GM19324 (cell line): ENCODE data around the gene RPS10.

Experiments
- ATAC-seq: cut with Tn5 transposase; IDR thresholded peaks from one replicate; pipeline ENCODE4 v1.9.1; 2021; ENCODE audit warnings: mild to moderate bottlenecking, moderate library complexity; ENCODE audit not compliant: unreplicated experiment, low FRiP score

The RPS10 gene

GRCh38 chr6:34425498-34426410 is at the start of gene RPS10:
RPS10 (minus strand) TSS chr6:34426069; CDS start chr6:34425221, 848 bp downstream.
- peak; percentile 83 for ATAC-seq

DNA sequence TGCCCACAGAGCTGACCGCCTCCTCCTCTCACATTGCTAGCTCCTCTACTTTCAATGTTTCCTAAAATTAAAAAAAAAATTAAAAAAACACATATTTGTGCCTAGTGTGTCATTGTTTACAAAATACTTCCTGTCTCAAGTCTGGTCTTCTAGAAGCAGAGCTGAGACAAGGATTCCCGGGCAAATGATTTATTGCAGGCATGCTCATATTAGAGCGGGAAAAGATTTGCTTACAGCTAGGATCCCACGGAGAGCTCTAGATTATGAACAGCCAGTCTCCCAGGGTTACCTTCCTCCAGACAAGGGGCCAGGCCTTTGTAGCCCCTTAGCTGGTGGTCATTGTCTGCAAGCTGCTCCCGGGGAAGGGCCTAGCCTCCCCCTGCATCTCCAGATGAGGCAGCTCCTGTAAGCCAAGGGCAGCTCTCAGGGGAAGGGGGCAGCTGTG is 49.4 kb upstream of the RPS10 start:
- ATAC-seq: no peak

DNA sequence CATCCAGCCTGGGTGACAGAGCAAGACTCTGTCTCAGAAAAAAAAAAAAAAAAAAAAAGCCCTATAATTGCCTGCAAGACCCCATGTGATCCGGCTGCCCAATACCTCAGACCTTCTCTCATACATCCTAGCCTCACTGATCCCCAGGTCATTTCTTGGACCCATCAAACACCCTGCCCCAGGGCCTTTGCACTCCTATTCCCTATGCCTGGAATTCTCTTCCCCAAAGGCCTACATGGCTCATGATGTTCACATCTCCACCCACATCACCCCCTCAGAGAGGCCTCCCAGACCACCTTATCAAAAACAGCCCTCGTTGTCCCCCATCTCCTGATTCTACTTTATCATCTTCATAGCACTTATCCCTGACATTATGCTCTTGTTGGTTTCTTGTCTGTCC is 48.9 kb upstream of the RPS10 start:
- no peak for ATAC-seq

DNA sequence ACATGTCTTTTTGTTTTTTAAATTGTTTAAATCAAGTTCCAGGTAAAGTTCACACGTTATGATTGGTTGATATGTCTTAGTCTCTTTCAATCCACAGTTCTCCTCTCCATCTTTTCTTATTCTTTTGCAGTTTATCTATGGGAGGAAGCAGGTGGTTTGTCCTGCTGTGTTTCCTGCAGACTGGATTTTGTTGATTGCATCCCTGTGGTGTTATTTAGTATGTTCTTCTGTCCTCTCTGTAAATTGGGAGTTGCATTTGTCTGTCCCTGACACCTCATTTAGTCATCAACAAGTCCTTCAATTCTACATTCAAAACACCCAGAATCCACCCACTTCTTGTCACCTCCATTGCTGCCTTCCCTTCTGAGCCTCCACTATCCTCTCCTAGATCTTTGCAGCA is 48.1 kb upstream of the RPS10 start:
- no peak for ATAC-seq

DNA sequence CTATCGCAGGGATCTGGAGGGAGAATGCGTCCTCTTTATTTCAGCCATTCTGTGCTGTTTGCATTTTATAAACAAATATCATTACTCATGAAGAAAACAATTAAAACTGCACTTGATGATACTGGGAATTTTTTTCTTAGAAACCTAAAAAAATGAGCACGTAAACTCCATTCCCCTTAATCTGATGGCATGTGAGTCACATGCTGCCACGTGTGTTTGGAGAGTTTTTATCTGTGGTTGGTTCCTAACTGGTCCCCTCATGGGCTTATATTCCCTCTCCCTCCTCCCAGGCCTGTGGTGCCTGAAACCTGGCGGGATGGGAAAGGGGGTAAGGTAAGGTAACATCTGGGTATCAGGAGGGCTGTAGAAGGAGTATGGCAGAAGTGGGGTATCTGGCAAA is 46.6 kb upstream of the RPS10 start:
- ATAC-seq: no peak

DNA sequence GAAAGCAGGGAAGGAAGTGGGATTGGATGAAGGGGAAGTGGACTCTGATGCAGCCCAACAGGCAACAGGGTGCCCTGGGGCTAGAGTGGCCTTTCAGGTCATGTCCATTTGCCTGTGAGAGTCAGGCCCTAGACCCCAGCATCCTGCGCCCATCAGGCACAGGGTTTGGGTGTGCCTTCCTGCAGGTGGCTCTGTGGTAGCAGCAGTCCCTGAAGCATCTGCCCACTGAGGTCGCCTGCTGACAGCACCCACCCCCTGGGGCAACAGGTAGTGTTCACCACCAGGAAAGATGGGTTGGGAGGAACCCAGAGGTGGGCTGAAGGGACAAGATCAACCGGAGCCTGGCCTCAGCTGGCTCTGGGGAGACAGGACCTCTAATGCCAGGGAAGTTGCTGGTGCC is 43.6 kb upstream of the RPS10 start:
- ATAC-seq: no peak

- no peak for ATAC-seq
These were observed 42.6 kb upstream of the RPS10 start for GRCh38 chr6:34468378-34468892.

GRCh38 chr6:34466242-34467185 is 40.6 kb upstream of the RPS10 start:
- no peak for ATAC-seq

- ATAC-seq: no peak
These were observed 39.8 kb upstream of the RPS10 start, which contains the start of gene PACSIN1 for GRCh38 chr6:34465531-34466241. PACSIN1 (plus strand) TSS chr6:34466076; CDS start chr6:34526306, 60,230 bp downstream.

DNA sequence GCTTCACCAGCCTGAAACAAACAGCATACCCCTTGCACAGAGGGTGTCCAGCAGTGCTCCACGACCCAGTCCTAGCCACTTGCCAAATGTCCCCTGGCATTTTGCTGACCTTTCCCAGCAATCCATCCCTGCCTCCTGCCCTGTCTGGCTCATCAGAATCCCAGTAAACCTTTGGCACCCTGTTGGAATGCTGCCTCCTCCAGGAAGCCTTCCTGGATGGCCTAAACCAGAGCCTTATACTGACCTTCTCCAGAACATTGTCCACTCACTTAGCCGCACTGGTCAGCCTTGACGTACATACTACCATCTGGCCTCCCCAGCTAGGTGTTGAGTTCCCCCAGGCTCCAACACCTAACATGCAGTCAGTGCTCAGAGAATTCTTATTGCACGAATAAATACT is 38.0 kb upstream of the RPS10 start:
- ATAC-seq: no peak

- no peak for ATAC-seq
These were observed 37.4 kb upstream of the RPS10 start for GRCh38 chr6:34463299-34463698.

DNA sequence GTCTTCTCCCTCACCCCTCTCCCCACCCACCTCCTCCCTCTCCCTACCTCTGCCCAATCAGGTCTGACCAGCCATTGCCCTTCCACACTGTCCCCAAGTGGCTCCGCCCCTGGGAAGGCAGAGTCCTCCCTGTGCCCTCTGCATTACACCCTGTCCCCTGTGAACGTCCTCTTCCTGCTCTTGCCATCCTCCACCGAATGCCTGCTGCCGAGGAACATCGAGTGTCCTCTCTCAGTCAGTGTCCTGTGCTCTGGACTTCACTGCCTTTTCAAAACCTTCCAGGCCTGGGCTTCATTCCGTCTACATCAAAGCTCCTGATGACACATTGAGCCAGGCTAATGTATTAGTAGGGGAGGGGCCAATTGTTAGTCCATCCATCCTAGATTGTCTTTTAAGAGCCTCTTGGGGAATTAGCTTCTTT is 36.7 kb upstream of the RPS10 start:
- no peak for ATAC-seq

DNA sequence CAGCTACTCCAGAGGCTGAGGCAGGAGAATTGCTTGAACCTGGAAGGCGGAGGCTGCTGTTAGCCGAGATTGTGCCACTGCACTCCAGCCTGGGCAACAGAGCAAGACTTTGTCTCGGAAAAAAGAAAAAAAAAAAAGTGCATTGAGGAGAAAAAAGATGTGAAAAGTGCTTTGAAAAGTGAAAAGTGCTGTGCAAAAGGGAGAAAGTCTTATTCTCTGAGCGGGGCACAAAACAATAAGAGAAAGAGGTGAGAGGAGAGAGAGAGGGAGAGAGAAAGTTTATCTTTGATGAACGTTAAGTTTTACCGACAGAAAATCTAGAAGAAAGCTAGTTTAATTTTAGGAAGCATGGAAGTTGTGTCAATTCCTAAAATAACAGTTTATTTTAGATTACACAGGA is 36.1 kb upstream of the RPS10 start:
- no peak for ATAC-seq

- no peak for ATAC-seq
These were observed 35.1 kb upstream of the RPS10 start for GRCh38 chr6:34460796-34461507.

DNA sequence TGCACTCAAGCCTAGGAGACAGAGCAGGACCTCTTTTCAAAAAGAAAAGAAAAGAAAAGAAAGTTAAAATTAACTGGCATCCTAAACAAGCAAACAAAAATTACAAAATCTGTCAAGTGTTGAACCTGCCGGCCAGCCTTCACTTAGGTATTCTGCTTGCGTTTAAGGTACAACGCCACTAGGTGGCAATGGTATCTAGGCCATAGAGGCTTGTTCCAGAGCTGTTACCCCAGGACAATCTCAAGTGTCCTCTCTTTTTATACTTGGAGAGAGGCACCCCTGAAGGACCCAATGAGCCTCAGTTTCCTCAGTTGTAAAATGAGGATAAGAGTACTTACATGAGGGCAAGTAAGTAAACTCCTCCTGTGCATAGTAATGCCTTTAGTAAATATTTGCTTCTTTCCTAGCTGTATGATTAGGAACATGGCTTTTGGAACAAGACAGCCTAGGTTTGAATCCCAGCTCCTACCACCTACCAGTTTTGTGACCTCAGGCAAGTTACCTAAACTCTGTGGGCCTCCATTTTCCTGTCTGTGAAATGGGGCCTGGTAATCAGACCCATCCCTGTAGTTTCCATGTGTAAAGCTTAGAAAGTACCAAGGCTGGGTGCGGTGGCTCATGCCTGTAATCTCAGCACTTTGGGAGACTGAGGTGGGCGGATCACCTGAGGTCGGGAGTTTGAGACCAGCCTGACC is 34.2 kb upstream of the RPS10 start:
- ATAC-seq: no peak

- no peak for ATAC-seq
These were observed 32.2 kb upstream of the RPS10 start for GRCh38 chr6:34457742-34458735.

GRCh38 chr6:34457382-34457741 is 31.5 kb upstream of the RPS10 start:
- ATAC-seq: no peak

DNA sequence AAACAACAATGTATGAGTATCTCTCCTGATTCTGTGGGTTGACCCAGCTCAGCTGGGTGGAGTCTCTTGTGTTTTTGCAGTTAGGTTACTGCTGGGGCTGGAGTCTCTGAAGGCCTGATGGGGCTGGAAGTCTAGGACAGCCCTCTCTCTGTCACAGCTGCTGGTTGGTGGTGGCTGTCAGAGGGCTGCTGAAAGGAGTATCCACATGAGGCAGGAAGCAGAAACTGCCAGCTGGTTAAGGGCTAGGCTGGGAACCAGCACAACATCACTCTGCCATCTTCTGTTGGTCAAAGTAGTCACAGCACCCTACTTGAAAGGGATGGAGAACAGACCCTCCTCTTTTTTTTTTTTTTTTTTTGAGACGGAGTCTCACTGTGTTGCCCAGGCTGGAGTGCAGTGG is 30.0 kb upstream of the RPS10 start:
- ATAC-seq: no peak
